GM23248 (cell line): Measurements from ENCODE around the gene LUC7L. TPM values are rescaled to one million over a fixed set of nuclear protein-coding genes. Genes with fewer than 3 reads are reported as not detected.

Source experiments
- DNase-seq: peaks from one replicate; pipeline ENCODE4 v3.0.0-alpha.2; 2015
- H2AFZ ChIP-seq: fragments of 200-600 bp; sonication (generic); 2 replicates; pipeline ENCODE4 v1.6.1; 2016; ENCODE audit warnings: antibody characterized with exemption
- H3F3A ChIP-seq: fragments of 200-600 bp; sonication (generic); 2 replicates; pipeline ENCODE4 v1.6.1; 2016; ENCODE audit warnings: mild to moderate bottlenecking, antibody characterized with exemption, mixed run types; ENCODE audit not compliant: insufficient read depth
- H3K27ac ChIP-seq: fragments of 200-600 bp; sonication (generic); 2 replicates; pipeline ENCODE4 v1.5.1; 2016; ENCODE audit warnings: mild to moderate bottlenecking
- H3K27me3 ChIP-seq: fragments of 200-600 bp; sonication (generic); replicated peaks from 2 replicates; pipeline ENCODE4 v1.6.1; 2016; ENCODE audit warnings: mild to moderate bottlenecking; ENCODE audit not compliant: insufficient read depth
- H3K36me3 ChIP-seq: fragments of 200-600 bp; sonication (generic); 2 replicates; pipeline ENCODE4 v1.6.1; 2016; ENCODE audit warnings: low read depth, mild to moderate bottlenecking
- H3K4me1 ChIP-seq: fragments of 200-600 bp; sonication (generic); 2 replicates; pipeline ENCODE4 v1.6.1; 2016; ENCODE audit warnings: mild to moderate bottlenecking; ENCODE audit not compliant: insufficient read depth
- H3K4me2 ChIP-seq: fragments of 200-600 bp; sonication (generic); one replicate; pipeline ENCODE4 v1.6.1; 2016; ENCODE audit warnings: mild to moderate bottlenecking; ENCODE audit not compliant: unreplicated experiment
- H3K4me3 ChIP-seq: fragments of 200-600 bp; sonication (generic); 2 replicates; pipeline ENCODE4 v1.5.1; 2016; ENCODE audit warnings: mild to moderate bottlenecking
- H3K79me2 ChIP-seq: fragments of 200-600 bp; sonication (generic); 2 replicates; pipeline ENCODE4 v1.6.1; 2016; ENCODE audit warnings: mild to moderate bottlenecking; ENCODE audit not compliant: insufficient read depth
- H3K9ac ChIP-seq: fragments of 200-600 bp; sonication (generic); 2 replicates; pipeline ENCODE4 v1.6.1; 2016; ENCODE audit warnings: mild to moderate bottlenecking
- H3K9me2 ChIP-seq: fragments of 200-600 bp; sonication (generic); 2 replicates; pipeline ENCODE4 v1.6.1; 2016; ENCODE audit warnings: mixed run types, mild to moderate bottlenecking, moderate library complexity; ENCODE audit not compliant: insufficient read depth
- H3K9me3 ChIP-seq: fragments of 200-600 bp; sonication (generic); one replicate; pipeline ENCODE4 v1.6.1; 2017; ENCODE audit warnings: low read depth
- H4K20me1 ChIP-seq: fragments of 200-600 bp; sonication (generic); 2 replicates; pipeline ENCODE4 v1.6.0; 2016; ENCODE audit not compliant: insufficient read depth
- EZH2 ChIP-seq: fragments of 200-600 bp; sonication (generic); IDR thresholded peaks from 2 replicates; pipeline ENCODE4 v1.6.1; 2018; ENCODE audit warnings: antibody characterized with exemption, mild to moderate bottlenecking; ENCODE audit not compliant: insufficient read depth, poor library complexity, severe bottlenecking
- EZH2phosphoT487 ChIP-seq: fragments of 200-600 bp; sonication (generic); IDR thresholded peaks from 2 replicates; pipeline ENCODE4 v1.6.1; 2018; ENCODE audit warnings: antibody characterized with exemption, moderate library complexity, mild to moderate bottlenecking, low read depth; ENCODE audit not compliant: insufficient read depth
- WGBS, 2 experiments: methylation state at CpG; one replicate each; pipeline ENCODE4 v1.1.6; 2015 to 2017; ENCODE audit warnings: low lambda C conversion rate in 2 of 2, low coverage in 1 of 2; ENCODE audit errors: missing lambda C conversion rate in 2 of 2; 5-methylcytosine and 5-hydroxymethylcytosine counted together
- in situ Hi-C: fragments of 300-500 bp; cut with MboI; formaldehyde crosslinking; loops from 2 replicates; pipeline ENCODE4 v1.15.0; 2020
- polyA plus RNA-seq: library from polyadenylated mRNA; unstranded; fragments of >200 nt; fragmentation: Nextera tagmentation; extraction: Ambion mirVana; gene quantifications from 2 replicates; pipeline ENCODE4 v1.2.1, GENCODE V29; 2016
- total RNA-seq: library from RNA; depleted of rRNA; stranded (reverse); fragments of >200 nt; shearing (Covaris generic); gene quantifications from 2 replicates; pipeline ENCODE4 v1.2.3, GENCODE V29; 2014

LUC7L gene
- total and polyA plus RNA-seq, 2 experiments from 2014 or later: 37.3 to 49.6 TPM

DNA sequence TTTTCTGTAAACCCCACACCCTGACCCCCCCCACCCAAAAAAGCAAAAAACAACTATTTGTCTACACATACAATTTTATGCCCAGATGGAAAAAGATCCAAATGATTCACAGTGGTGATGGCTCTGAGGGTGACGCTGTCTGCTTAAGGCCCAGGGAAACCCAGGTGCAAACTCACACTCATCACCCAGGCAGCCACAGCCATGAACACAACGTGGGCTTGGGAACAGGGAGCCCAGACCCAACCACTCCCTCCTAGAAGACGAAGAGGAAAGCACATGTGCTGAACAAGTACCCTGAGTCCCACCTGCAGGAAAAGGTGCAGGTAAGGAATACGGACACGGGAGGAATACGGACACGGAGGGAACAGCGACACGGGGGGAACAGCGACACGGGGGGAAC lies 43.6 kb downstream of the LUC7L start:
- Histone ChIP-seq H3K9me3 (no peaks in the 10 kb centered on the region), H3K4me3 (no peak overlapping the region), H3K79me2 (no peaks in the 10 kb centered on the region), H4K20me1 (no peaks in the 10 kb centered on the region), H3K36me3 (peaks cover 17% of the 10 kb centered on the region; the same call in 1 of the 2 replicates), H3K27me3 (no peaks in the 10 kb centered on the region), H3K27ac (no peak overlapping the region), H3K4me2 (no peak overlapping the region), H3K9me2 (no peaks in the 10 kb centered on the region), H3K4me1 (no peaks in the 10 kb centered on the region), H3F3A (peaks cover 11% of the 10 kb centered on the region), H3K9ac (no peak overlapping the region), H2AFZ (no peak overlapping the region)
- TF ChIP-seq EZH2phosphoT487: no peak
- TF ChIP-seq EZH2: no peak
- in situ Hi-C loops: no loop called here
- no peak for DNase-seq
- 39 to 67% methylated on average over 4 to 10 of the region's 11 CpGs for WGBS, 2 experiments

DNA sequence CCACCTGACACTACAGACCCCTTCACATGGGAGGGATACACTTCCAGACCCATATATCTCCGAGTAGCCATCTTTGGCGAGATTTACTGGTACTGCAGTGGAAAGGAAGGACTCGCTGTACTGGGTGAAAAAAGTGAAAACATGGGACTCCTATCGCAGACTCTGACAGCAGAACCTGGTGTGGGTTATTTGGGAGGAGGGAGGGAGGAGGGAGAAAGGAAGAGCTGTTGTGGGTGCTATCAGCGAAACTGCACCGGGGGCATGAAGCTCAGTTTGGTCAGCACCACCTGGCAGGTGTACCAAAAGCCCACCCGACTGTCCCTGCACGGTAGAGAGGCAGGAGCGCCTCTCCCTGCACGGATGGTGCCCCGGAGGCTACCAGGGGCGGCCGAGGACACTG lies 44.0 kb downstream of the LUC7L start:
- H3K36me3 ChIP-seq: peaks cover 12% of the 10 kb centered on the region; the same call in 1 of the 2 replicates
- no peaks in the 10 kb centered on the region for H3K9me3 ChIP-seq
- no peaks in the 10 kb centered on the region for H4K20me1 ChIP-seq
- H3K27me3 ChIP-seq: 0 out of 2 replicates have a peak, but pooled peaks cover under 1% of the 10 kb centered on the region
- no peaks in the 10 kb centered on the region for H3K4me1 ChIP-seq
- H3K9ac ChIP-seq: no peak overlapping the region
- H3K79me2 ChIP-seq: no peaks in the 10 kb centered on the region
- H3F3A ChIP-seq: peaks cover 11% of the 10 kb centered on the region
- DNase-seq: no peak
- no peak overlapping the region for H2AFZ ChIP-seq
- H3K27ac ChIP-seq: no peak overlapping the region
- no peaks in the 10 kb centered on the region for H3K9me2 ChIP-seq
- in situ Hi-C loops: no loop called here
- TF ChIP-seq EZH2phosphoT487 (no peak), EZH2 (no peak)
- no peak overlapping the region for H3K4me3 ChIP-seq
- 68 to 79% methylated on average over 5 to 13 of the region's 13 CpGs for WGBS, 2 experiments
- H3K4me2 ChIP-seq: no peak overlapping the region

DNA sequence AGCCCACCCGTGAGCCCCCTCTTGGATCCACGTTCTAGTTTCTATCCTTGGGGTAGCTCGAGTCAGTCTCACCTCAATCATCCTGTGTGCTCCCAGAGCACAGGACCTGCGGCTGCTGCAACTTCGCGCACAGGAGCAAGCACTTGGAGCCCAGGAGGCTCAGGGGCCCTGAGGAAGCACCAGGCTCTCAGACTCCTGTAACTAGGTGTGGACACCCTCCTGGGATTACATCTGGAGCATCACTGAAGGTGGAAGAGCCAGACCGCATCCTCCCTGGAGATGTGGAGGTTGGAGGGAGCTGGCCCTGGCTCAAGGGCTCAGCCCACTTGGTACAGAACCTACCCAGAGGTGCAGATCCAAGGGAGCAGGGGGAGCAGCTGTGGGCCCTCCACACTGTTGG lies 46.2 kb downstream of the LUC7L start:
- peaks cover 11% of the 10 kb centered on the region for H3F3A ChIP-seq
- no peaks in the 10 kb centered on the region for H3K9me2 ChIP-seq
- H3K27me3 ChIP-seq: peaks cover 22% of the 10 kb centered on the region
- H3K79me2 ChIP-seq: no peaks in the 10 kb centered on the region
- in situ Hi-C loops: loop anchor here (5.0 kb wide), 1 partner anchor 76 kb away; no protein-coding TSS in a partner anchor
- H3K4me2 ChIP-seq: no peak overlapping the region
- 0 out of 2 replicates have a peak, but pooled peaks cover 7% of the 10 kb centered on the region for H3K36me3 ChIP-seq
- no peaks in the 10 kb centered on the region for H3K4me1 ChIP-seq
- H2AFZ ChIP-seq: no peak overlapping the region
- DNase-seq: no peak
- H3K9ac ChIP-seq: no peak overlapping the region
- TF ChIP-seq EZH2phosphoT487 (no peak), EZH2 (no peak)
- no peaks in the 10 kb centered on the region for H3K9me3 ChIP-seq
- no peak overlapping the region for H3K27ac ChIP-seq
- no peaks in the 10 kb centered on the region for H4K20me1 ChIP-seq
- no peak overlapping the region for H3K4me3 ChIP-seq
- WGBS, 2 experiments: 62 to 69% methylated on average over 7 of the region's 7 CpGs

DNA sequence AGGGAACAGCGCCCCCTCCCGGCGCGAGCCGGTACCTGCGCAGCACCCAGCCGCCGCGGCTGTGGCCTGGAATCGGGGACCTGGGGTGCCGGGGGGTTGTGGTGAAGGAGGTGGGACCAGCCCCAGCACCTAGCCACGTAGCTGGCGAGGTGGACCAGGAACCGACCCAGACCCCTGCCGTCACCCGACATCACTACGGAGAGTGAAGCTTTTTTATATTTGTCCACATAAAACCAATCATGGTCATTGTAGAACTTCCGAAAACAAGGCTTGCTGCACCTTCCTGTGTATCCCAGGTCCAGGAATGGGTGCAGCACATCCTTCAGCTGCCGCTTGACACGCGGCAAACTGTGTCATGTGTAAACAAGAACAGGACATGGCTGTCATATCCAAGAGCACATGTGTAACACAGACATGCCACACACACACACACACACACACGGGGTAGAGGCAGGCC lies 47.7 kb downstream of the LUC7L start:
- Histone ChIP-seq H3K9me3 (no peaks in the 10 kb centered on the region), H3K27me3 (peaks cover 30% of the 10 kb centered on the region), H3K4me3 (peak overlapping the region; percentile 56; the same call in 1 of the 2 replicates), H3K9ac (no peak overlapping the region), H3K9me2 (no peaks in the 10 kb centered on the region), H2AFZ (no peak overlapping the region), H4K20me1 (no peaks in the 10 kb centered on the region), H3K27ac (no peak overlapping the region), H3K4me2 (no peak overlapping the region), H3F3A (peaks cover 11% of the 10 kb centered on the region), H3K79me2 (no peaks in the 10 kb centered on the region), H3K36me3 (no peaks in the 10 kb centered on the region), H3K4me1 (no peaks in the 10 kb centered on the region)
- in situ Hi-C loops: loop anchor here (5.0 kb wide), 1 partner anchor 74 kb away; no protein-coding TSS in a partner anchor
- TF ChIP-seq EZH2: no peak
- no peak for TF ChIP-seq EZH2phosphoT487
- whole genome bisulfite sequencing, 2 experiments: 1% methylated on average over 21 to 22 of the region's 22 CpGs
- peak; percentile 37 for DNase-seq
